NCI-H2081 treated with DMSO at 0.1 percent for 48 hours (cell line): ENCODE data around the gene BSN.
"Not testable (repeated sequence)": the region's sequence is repeated elsewhere in the genome, so short reads cannot be mapped to it uniquely, and the experiment has no call there.

Source experiments
- DNase-seq: peaks from one replicate; lab custom pipeline; 2025; lab: John Stamatoyannopoulos, UW

BSN gene

GRCh38 chr3:49535971-49536874 is 18.1 kb upstream of the BSN start:
- DNase-seq: no peak

- DNase-seq: no peak
These were observed 17.3 kb upstream of the BSN start for GRCh38 chr3:49536875-49537533.

GRCh38 chr3:49539659-49540560 is 14.4 kb upstream of the BSN start:
- peak; percentile 61 for DNase-seq

- DNase-seq: no peak
These were observed 2.2 kb upstream of the BSN start for GRCh38 chr3:49552087-49552486.

- DNase-seq: no peak
These were observed 969 bp upstream of the BSN start for GRCh38 chr3:49553324-49553691.

- no peak for DNase-seq
These were observed 472 bp downstream of the BSN start for GRCh38 chr3:49554633-49555265.

- DNase-seq: no peak
These were observed 2.4 kb downstream of the BSN start for GRCh38 chr3:49556500-49557275.

- DNase-seq: no peak
These were observed 8.8 kb downstream of the BSN start for GRCh38 chr3:49563040-49563578.

- DNase-seq: no peak
These were observed 9.5 kb downstream of the BSN start for GRCh38 chr3:49563766-49564165.

GRCh38 chr3:49566312-49566711 is 12.0 kb downstream of the BSN start:
- no peak for DNase-seq

GRCh38 chr3:49567406-49567805 is 13.1 kb downstream of the BSN start:
- DNase-seq: no peak

GRCh38 chr3:49568965-49569364 is 14.7 kb downstream of the BSN start:
- DNase-seq: no peak

- no peak for DNase-seq
These were observed 15.9 kb downstream of the BSN start for GRCh38 chr3:49570028-49570654.

- no peak for DNase-seq
These were observed 27.9 kb downstream of the BSN start for GRCh38 chr3:49582177-49582576.

GRCh38 chr3:49585261-49585755 is 31.0 kb downstream of the BSN start:
- DNase-seq: not testable (repeated sequence)

- DNase-seq: no peak
These were observed 37.3 kb downstream of the BSN start for GRCh38 chr3:49591615-49592014.

GRCh38 chr3:49593041-49593440 is 38.8 kb downstream of the BSN start:
- DNase-seq: no peak

- DNase-seq: no peak
These were observed 46.5 kb downstream of the BSN start for GRCh38 chr3:49600781-49601180.

GRCh38 chr3:49601358-49602048 is 47.2 kb downstream of the BSN start:
- no peak for DNase-seq
